CD4-positive, alpha-beta T cell (primary cell): ENCODE measurements around the gene PSMF1. TPM values are rescaled to one million over a fixed set of nuclear protein-coding genes. Genes with fewer than 3 reads are reported as not detected.

ENCODE experiments used
- ATAC-seq: fragments of 200-7000 bp; cut with Tn5 transposase; one replicate; pipeline ENCODE4 v1.10.0; 2022; ENCODE audit warnings: mild to moderate bottlenecking; ENCODE audit not compliant: poor library complexity
- CTCF ChIA-PET: fragments of 350-600 bp; sonication (Branson Sonifier 250); formaldehyde crosslinking; loops from one replicate; lab custom pipeline; 2021; ENCODE audit warnings: antibody characterized with exemption, inconsistent platforms; lab: Charles Lee
- POLR2A ChIA-PET: fragments of 350-600 bp; sonication (Branson Sonifier 250); formaldehyde crosslinking; loops from one replicate; lab custom pipeline; 2021; ENCODE audit warnings: antibody characterized with exemption, inconsistent platforms; lab: Charles Lee
- DNase-seq, 14 experiments: peaks; one replicate each; pipeline ENCODE4 v3.0.0-alpha.2; 2013 to 2020; ENCODE audit warnings: mixed read lengths in 2 of 14
- H3K27ac ChIP-seq, 2 donors: one replicate each; pipeline versions ENCODE4 v1.5.1 to v1.7.0; 2013; ENCODE audit warnings: low read length in 2 of 2, low read depth in 1 of 2, mild to moderate bottlenecking in 1 of 2
- H3K27me3 ChIP-seq, 2 experiments: 1 replicate in 1 of 2; 2 replicates in 1 of 2; pipeline versions ENCODE4 v1.6.1 to v1.7.0; 2013; ENCODE audit warnings: low read length in 2 of 2, control low read depth in 1 of 2, mild to moderate bottlenecking in 1 of 2, moderate library complexity in 1 of 2; ENCODE audit not compliant: insufficient read depth in 2 of 2, control insufficient read depth in 1 of 2
- H3K36me3 ChIP-seq: one replicate; pipeline ENCODE4 v1.6.1; 2013; ENCODE audit warnings: low read length, control low read depth; ENCODE audit not compliant: insufficient read depth
- H3K4me1 ChIP-seq: one replicate; pipeline ENCODE4 v1.6.1; 2013; ENCODE audit warnings: low read length, control low read depth; ENCODE audit not compliant: insufficient read depth
- H3K4me3 ChIP-seq: one replicate; pipeline ENCODE4 v1.5.1; 2013; ENCODE audit warnings: mild to moderate bottlenecking, low read length, moderate library complexity
- H3K9me3 ChIP-seq, 2 experiments: 1 replicate in 1 of 2; 2 replicates in 1 of 2; pipeline versions ENCODE4 v1.6.1 to v1.7.0; 2013; ENCODE audit warnings: low read length in 2 of 2, mild to moderate bottlenecking in 2 of 2, control low read depth in 1 of 2, moderate library complexity in 1 of 2; ENCODE audit not compliant: control insufficient read depth in 1 of 2, insufficient read depth in 1 of 2
- H3K27ac Mint-ChIP-seq: one replicate; pipeline ENCODE4 v1.8.0; 2020; ENCODE audit warnings: mixed read lengths
- H3K27me3 Mint-ChIP-seq: one replicate; pipeline ENCODE4 v1.8.0; 2021; ENCODE audit warnings: mixed read lengths
- H3K36me3 Mint-ChIP-seq: one replicate; pipeline ENCODE4 v1.8.0; 2021; ENCODE audit warnings: low read depth, mixed read lengths
- H3K4me1 Mint-ChIP-seq: one replicate; pipeline ENCODE4 v1.8.0; 2021; ENCODE audit warnings: low read depth, mixed read lengths
- H3K4me3 Mint-ChIP-seq: one replicate; pipeline ENCODE4 v1.8.0; 2020; ENCODE audit warnings: mild to moderate bottlenecking, mixed read lengths
- H3K9me3 Mint-ChIP-seq: one replicate; pipeline ENCODE4 v1.8.0; 2020; ENCODE audit warnings: mixed read lengths
- CTCF ChIP-seq: fragments of 200-600 bp; IDR thresholded peaks from one replicate; pipeline ENCODE4 v1.8.0; 2022; ENCODE audit warnings: antibody characterized with exemption, mild to moderate bottlenecking
- intact Hi-C, 2 experiments: fragments of 100-400 bp; cut with DNase I in 1 of 2; cut with micrococcal nuclease in 1 of 2; formaldehyde crosslinking; loops; one replicate each; pipeline versions ENCODE4 v1.15.1 to v1.9.0; 2023 to 2025; cut with DNase I, micrococcal nuclease
- total RNA-seq, 174 experiments: library from RNA in 2 of 174; stranded (reverse) in 2 of 174; gene quantifications; one replicate each; pipeline ENCODE4 v1.2.3 and lab custom pipeline; 2021 to 2026

The PSMF1 gene
- total RNA-seq, 2 experiments from 2014 or later, result 79.9 to 84.2 TPM

- Histone ChIP-seq H3K27ac (peak overlapping the region in 1 of 2 donors; percentile 33), H3K9me3 (no peaks in the 10 kb centered on the region), H3K4me1 (peaks cover 57% of the 10 kb centered on the region), H3K27me3 (no peaks in the 10 kb centered on the region), H3K4me3 (peak overlapping the region; percentile 81), H3K36me3 (peaks cover 44% of the 10 kb centered on the region)
- Mint-ChIP-seq H3K27ac (peak overlapping the region; percentile 96), H3K9me3 (no peaks in the 10 kb centered on the region), H3K27me3 (no peaks in the 10 kb centered on the region), H3K4me3 (peak overlapping the region; percentile 96), H3K4me1 (peaks cover 76% of the 10 kb centered on the region), H3K36me3 (peaks cover 60% of the 10 kb centered on the region)
- ChIA-PET CTCF (no interaction called here), POLR2A (interaction anchor here (1.1 to 1.2 kb wide), 2 partner anchors 11 to 348 kb away, joined by 3 to 5 read pairs; no protein-coding TSS in a partner anchor)
- ATAC-seq, result no peak
- no peak for TF ChIP-seq CTCF
- intact Hi-C loops, result loop anchor here (2.0 to 5.0 kb wide), 7 partner anchors 91 to 1353 kb away; partner anchors contain the start of genes FAM110A (in 2 of the 2), SNRPB (in 2 of the 2), NSFL1C (in 1 of the 2) and SDCBP2 (in 1 of the 2)
- no peak for DNase-seq
Observed at GRCh38 chr20:1119524-1119923, 1.1 kb downstream of the PSMF1 start.

GRCh38 chr20:1121429-1121828 lies 3.0 kb downstream of the PSMF1 start:
- no peak for ATAC-seq
- H3K36me3 Mint-ChIP-seq, result peaks cover 79% of the 10 kb centered on the region
- DNase-seq, result no peak
- ChIA-PET CTCF (interaction anchor here (1.2 kb wide), 1 partner anchor 13 kb away, joined by 3 read pairs; no protein-coding TSS in a partner anchor), POLR2A (no interaction called here)
- H3K27ac Mint-ChIP-seq, result peak overlapping the region; percentile 19
- Histone ChIP-seq H3K4me3 (no peak overlapping the region), H3K9me3 (no peaks in the 10 kb centered on the region), H3K27me3 (no peaks in the 10 kb centered on the region), H3K36me3 (peaks cover 62% of the 10 kb centered on the region), H3K27ac (no peak overlapping the region), H3K4me1 (peaks cover 57% of the 10 kb centered on the region)
- no peak for TF ChIP-seq CTCF
- no peaks in the 10 kb centered on the region for H3K27me3 Mint-ChIP-seq
- intact Hi-C loops, result loop anchor here in 1 of 2 experiments (2.0 to 5.0 kb wide), 3 partner anchors 146 to 579 kb away; partner anchors contain the start of genes CSNK2A1 and SNPH
- H3K4me3 Mint-ChIP-seq, result peak overlapping the region; percentile 96
- H3K4me1 Mint-ChIP-seq, result peaks cover 89% of the 10 kb centered on the region
- H3K9me3 Mint-ChIP-seq, result no peaks in the 10 kb centered on the region

- no peaks in the 10 kb centered on the region for H3K27me3 Mint-ChIP-seq
- H3K4me1 Mint-ChIP-seq, result peaks cover 79% of the 10 kb centered on the region
- Histone ChIP-seq H3K4me1 (peaks cover 53% of the 10 kb centered on the region), H3K27ac (no peak overlapping the region), H3K36me3 (peaks cover 74% of the 10 kb centered on the region), H3K27me3 (no peaks in the 10 kb centered on the region), H3K4me3 (no peak overlapping the region), H3K9me3 (no peaks in the 10 kb centered on the region)
- H3K36me3 Mint-ChIP-seq, result peaks cover 91% of the 10 kb centered on the region
- no peak for ATAC-seq
- POLR2A ChIA-PET, result no interaction called here
- no peak for TF ChIP-seq CTCF
- intact Hi-C loops, result loop anchor here in 1 of 2 experiments (5.0 kb wide), 2 partner anchors 145 to 580 kb away; partner anchors contain the start of genes CSNK2A1 and SNPH
- peak overlapping the region; percentile 57 for H3K27ac Mint-ChIP-seq
- no peaks in the 10 kb centered on the region for H3K9me3 Mint-ChIP-seq
- CTCF ChIA-PET, result no interaction called here
- H3K4me3 Mint-ChIP-seq, result peak overlapping the region; percentile 72
- peak in 5 of 14 experiments; percentile 4 to 34 (median 23) for DNase-seq
Observed at GRCh38 chr20:1122388-1123315, 4.2 kb downstream of the PSMF1 start.
